VCaP (cell line): ENCODE measurements around the gene PCDH1.

Experiments used
- H3K27ac ChIP-seq: fragments of 450-650 bp; 2 replicates; pipeline ENCODE4 v1.5.1; 2017
- TF ChIP-seq, protein P1 (sequence below): fragments of 450-650 bp; conservative IDR thresholded peaks from 2 replicates; pipeline ENCODE4 v1.5.1; 2017; ENCODE audit warnings: mild to moderate bottlenecking, moderate library complexity

The PCDH1 gene

GRCh38 chr5:141916522-141916921, 38.3 kb upstream of the PCDH1 start:
- TF ChIP-seq, protein P1, sequence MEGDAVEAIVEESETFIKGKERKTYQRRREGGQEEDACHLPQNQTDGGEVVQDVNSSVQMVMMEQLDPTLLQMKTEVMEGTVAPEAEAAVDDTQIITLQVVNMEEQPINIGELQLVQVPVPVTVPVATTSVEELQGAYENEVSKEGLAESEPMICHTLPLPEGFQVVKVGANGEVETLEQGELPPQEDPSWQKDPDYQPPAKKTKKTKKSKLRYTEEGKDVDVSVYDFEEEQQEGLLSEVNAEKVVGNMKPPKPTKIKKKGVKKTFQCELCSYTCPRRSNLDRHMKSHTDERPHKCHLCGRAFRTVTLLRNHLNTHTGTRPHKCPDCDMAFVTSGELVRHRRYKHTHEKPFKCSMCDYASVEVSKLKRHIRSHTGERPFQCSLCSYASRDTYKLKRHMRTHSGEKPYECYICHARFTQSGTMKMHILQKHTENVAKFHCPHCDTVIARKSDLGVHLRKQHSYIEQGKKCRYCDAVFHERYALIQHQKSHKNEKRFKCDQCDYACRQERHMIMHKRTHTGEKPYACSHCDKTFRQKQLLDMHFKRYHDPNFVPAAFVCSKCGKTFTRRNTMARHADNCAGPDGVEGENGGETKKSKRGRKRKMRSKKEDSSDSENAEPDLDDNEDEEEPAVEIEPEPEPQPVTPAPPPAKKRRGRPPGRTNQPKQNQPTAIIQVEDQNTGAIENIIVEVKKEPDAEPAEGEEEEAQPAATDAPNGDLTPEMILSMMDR: no peak
- no peak overlapping the region for H3K27ac ChIP-seq

- no peak overlapping the region for H3K27ac ChIP-seq
- TF ChIP-seq, protein P1: no peak
These were observed 37.7 kb upstream of the PCDH1 start for GRCh38 chr5:141915881-141916336.

- no peak overlapping the region for H3K27ac ChIP-seq
- TF ChIP-seq, protein P1: no peak
These were observed 36.6 kb upstream of the PCDH1 start for GRCh38 chr5:141914797-141915196.

DNA sequence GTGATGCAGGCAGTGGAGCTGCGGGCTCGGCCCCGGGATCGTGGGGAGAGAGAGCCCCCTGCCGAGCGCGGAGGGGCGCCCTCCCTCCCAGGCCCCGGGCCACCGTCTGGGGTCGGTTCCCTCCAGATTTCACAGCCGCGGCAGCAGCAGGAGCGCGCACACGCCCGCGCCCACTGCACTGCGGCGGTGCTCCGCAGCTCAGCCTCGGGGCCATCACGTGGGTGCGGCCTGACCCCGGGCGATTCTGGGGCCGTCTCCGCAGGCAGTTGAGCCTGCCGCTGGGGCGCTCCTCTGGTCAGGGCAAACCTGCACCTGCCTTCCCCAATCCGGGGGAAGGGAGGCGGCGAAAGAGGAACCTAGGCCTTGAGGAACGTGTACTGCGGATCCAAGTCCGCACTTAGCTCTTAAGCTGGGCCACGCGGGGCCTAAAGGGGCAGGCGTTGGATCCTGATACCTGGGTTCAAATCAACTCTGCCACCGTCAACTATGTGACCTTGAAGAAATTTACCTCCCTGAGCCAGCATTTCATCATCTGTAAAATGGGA, 36.1 kb upstream of the PCDH1 start:
- TF ChIP-seq, protein P1: peak; percentile 45
- H3K27ac ChIP-seq: no peak overlapping the region; the same call in 1 of the 2 replicates

DNA sequence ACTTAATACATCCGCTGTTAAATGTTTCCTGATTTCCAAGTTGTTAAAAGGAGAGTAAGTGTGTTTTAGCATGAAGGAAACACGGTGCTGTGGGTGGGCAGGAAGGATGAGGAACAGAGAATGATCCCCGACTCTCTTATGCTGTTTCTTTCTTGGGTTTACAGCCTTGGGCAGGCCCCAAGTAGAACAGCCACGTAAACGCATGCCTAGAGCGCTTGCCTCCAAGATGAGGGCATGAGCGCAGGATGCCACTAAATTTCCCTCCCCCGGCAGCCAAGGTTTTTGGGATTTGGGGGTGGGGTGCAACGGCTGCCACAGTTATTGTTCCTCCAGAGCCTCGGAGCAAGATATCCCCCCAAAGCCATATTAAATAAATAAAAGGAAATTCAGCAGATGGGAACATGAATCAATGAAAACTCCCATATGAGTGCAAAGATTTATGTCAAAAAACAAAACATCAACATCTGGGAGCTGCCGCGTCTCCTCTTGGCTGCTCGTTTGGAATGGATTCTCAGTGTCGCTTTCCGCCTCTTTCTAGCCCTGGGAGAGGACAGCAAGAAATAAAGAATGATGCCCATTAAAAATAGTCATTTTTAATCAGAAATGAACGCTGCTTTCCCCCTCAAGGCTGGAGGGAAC, 35.5 kb upstream of the PCDH1 start:
- TF ChIP-seq, protein P1: no peak
- no peak overlapping the region; the same call in 1 of the 2 replicates for H3K27ac ChIP-seq

GRCh38 chr5:141910271-141910673, 32.1 kb upstream of the PCDH1 start:
- H3K27ac ChIP-seq: no peak overlapping the region
- TF ChIP-seq, protein P1: no peak

GRCh38 chr5:141909212-141909611, 31.0 kb upstream of the PCDH1 start:
- H3K27ac ChIP-seq: no peak overlapping the region
- TF ChIP-seq, protein P1: no peak
